G401.6 (cell line): ENCODE measurements around the gene VIPR1.

Experiments
- FAIRE-seq: peaks from 2 replicates; lab custom pipeline; 2012; peaks lifted over from hg19 to GRCh38; lab: Jason Lieb, UNC

VIPR1 gene

DNA sequence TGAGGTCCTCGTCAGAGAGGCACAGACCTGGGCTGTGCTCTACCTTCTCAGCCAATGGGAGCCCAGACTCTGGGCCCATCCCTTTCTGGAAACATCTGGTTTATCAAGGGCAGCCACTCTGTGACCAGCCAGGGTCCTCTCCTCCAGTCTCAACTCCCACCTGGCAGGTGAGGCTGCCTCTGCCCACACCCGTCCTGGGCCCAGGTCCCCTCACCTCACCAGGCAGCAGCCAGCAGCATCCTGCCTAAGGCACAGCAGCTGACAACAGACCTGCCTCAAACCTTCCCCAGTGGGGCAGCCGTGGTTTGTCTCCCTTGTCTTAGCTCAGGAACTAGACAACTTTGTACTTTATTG is 8.7 kb upstream of the VIPR1 start:
- FAIRE-seq: no peak

DNA sequence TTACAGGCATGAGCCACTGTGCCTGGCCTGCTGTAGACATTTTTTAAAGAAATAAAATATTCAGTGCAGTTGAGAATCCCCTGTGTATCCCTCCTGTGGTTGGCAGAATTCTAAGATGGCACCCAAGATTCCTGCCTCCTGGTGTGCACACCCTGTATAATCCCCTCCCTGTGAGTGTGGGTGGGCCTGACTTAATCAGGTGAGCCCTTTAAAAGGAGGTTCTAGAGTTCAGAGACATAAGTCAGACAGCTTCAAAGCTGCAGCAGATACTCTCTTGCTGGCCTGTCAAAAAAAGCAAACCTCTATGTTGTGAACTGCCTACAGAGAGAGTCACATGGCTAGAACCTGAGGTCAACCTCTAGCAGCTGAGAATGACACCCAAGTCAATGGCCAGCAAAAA is 7.0 kb upstream of the VIPR1 start:
- FAIRE-seq: no peak

- FAIRE-seq: no peak
These were observed 5.3 kb upstream of the VIPR1 start for GRCh38 chr3:42497009-42497731.

GRCh38 chr3:42498034-42498433 is 4.4 kb upstream of the VIPR1 start:
- no peak for FAIRE-seq

GRCh38 chr3:42498791-42499477 is 3.5 kb upstream of the VIPR1 start:
- no peak for FAIRE-seq

- no peak for FAIRE-seq
These were observed 3.0 kb upstream of the VIPR1 start for GRCh38 chr3:42499478-42499871.

GRCh38 chr3:42500091-42500490 is 2.4 kb upstream of the VIPR1 start:
- no peak for FAIRE-seq

GRCh38 chr3:42500909-42501308 is 1.5 kb upstream of the VIPR1 start:
- FAIRE-seq: no peak

DNA sequence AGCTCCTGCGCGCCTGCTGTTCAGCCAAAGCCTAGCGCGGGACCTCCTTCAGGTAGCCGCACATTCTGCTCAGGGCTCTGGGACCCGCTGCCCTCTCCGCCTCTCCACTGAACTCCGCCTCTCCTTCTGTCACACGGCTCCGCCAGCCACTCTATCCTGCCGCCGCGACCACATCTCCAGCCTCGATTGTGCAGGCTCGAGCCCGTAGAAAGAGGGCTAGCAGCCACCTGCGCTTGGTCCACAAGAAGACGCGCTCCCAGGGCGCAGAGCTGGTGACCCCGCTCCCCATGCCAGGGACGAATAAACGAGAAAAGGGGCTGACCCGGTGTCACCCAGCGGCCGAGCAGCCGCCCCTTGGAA is 1.1 kb upstream of the VIPR1 start:
- FAIRE-seq: no peak

DNA sequence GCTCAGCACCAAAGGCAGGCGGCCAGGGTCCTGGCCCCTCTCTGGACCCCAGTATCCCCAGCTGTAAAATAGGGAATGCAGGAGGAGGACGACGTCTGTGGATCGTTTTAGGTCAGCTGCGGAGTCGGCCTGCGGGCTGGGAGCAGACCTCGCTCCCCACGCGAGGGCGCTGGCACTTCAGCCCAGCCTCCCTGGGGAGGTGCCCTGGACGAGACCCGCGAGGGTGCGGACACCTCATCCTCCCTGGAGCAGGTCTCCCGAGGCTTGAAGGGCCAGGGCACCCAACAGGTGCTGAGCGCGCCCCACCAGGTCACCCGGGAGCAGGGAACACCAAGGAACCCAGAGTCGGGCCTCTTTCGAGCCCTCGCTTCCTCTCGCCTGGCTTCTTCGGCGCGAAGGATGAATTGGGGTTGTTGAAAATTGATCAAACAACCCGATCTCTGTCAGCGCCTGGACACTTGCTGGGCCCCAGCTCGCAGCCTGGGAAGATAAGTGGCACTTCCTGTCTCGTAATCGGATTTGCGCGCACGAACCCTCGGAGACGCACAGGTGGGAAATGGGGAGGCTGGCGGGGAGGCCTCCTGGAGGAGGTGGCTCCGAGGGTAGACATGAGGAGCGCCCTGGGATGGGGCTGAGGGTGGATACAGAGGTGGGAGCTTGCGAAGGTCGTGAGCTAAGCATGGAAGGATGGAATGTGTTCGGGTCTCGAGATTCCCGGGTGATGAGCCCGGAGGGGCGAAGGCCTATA is 588 bp upstream of the VIPR1 start:
- FAIRE-seq: no peak

- no peak for FAIRE-seq
These were observed 945 bp downstream of the VIPR1 start for GRCh38 chr3:42503251-42503924.

DNA sequence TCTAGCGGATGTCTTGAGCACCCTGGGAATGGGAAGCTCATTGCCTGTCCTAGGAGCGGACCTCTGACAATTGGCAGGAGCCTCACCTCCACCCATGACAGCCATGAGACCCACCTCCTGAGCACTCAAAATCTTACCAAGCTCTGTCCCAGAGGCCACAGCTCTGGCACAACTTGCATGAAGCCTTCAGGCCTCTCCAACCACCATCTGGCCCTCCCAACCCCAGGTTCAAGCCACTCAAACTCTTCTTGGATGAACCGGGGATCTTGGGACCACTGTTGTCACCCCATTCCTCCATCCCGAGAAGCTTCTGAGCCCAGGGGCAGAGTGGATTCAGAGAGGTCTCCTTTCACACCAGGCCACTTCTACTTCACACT is 1.5 kb downstream of the VIPR1 start:
- no peak for FAIRE-seq

GRCh38 chr3:42504334-42505127 is 2.1 kb downstream of the VIPR1 start:
- no peak for FAIRE-seq

- no peak for FAIRE-seq
These were observed 2.8 kb downstream of the VIPR1 start for GRCh38 chr3:42505128-42505848.

DNA sequence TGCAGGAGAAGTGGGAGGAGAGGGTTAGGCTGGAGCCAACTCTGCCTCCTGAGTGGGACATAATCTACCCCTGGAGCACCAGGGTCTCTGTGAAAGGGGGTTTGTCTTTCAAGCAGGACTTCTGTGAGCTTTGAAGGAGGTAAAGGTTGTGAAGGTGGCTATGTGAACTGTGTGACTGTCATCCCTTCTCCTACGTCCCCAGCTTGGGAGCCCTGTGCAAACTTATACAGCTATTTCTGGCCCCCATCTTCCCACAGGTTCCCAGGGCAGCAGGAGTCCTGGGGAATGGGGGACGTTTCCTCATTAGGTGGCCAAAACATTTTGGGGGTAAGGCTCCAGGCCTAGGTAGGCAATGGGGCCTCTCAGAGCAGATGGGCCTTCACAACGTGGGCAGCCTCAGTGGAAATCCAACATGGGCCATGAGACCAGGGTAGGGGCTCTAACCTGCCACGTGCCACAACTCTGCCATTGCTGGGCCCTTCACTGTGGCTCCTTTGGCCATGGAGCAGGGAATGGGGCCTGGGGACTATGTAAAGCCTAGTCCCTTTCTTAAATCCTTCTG is 3.5 kb downstream of the VIPR1 start:
- FAIRE-seq: no peak

GRCh38 chr3:42507252-42507651 is 4.8 kb downstream of the VIPR1 start:
- FAIRE-seq: no peak

DNA sequence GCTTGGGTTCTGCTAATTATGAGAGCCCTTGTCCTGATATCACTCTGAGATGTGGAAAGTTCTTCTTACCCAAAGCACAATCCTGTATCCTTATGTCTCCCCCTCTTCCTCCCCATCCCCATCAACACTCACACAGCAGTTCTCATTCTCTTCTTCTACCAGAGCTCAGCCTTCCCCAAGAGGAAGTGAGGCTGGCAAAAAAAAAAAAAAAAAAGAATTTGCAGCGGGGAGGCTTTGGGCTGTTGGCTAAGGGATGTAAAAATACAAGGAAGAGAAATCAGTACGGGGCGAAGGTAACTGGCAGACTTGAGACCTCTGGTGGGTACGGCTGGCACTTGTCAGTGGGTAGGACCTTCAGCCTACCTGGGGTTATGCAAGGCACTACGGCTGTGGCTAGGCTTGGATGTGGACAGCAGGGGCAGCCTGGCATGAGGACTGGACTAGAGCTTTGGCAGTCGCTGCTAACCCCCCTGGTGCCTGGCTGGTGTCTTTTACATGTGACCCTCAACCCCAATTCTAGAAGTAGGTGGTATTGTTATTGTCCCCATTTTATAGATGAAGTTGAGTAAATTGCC is 5.4 kb downstream of the VIPR1 start:
- FAIRE-seq: no peak

DNA sequence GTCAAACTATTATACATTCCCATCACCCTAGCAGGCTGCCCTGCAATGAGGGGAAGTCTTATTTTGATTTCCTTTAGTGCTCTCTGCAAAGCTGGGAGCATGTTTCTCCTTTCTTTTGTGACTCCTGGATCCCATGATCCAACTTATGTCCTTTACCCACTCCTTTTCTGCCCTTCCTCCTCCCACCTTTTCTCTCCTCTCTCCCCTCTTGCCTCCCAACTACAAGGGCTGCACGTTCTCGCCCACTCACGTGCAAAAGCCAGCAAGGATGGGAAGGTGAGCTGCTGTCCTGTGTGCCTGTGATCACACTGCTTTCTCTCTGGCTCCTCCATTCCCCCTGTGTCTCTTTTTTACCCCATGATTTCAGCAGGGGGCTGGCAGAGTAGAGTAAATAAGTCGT is 6.1 kb downstream of the VIPR1 start:
- no peak for FAIRE-seq

DNA sequence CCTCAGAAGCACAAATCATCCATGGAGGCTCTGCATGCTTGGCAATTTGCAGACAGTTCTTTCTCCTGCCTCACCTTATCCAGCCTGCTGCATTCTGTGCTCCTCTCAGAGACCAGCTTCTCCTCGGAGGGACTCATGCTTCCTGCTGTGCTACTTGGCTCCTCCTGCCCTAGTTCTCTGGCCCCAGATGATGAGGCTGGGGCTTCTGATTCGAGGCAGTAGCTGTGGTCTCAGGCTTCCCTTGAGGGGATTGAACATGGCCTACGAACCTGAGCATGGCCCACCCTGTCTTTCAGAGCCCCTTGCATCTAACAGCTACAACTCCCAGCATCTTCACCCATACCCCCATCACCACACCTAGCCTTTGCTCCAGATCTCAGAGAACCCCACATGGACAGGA is 6.7 kb downstream of the VIPR1 start:
- FAIRE-seq: no peak

GRCh38 chr3:42510325-42510724 is 7.9 kb downstream of the VIPR1 start:
- FAIRE-seq: no peak

DNA sequence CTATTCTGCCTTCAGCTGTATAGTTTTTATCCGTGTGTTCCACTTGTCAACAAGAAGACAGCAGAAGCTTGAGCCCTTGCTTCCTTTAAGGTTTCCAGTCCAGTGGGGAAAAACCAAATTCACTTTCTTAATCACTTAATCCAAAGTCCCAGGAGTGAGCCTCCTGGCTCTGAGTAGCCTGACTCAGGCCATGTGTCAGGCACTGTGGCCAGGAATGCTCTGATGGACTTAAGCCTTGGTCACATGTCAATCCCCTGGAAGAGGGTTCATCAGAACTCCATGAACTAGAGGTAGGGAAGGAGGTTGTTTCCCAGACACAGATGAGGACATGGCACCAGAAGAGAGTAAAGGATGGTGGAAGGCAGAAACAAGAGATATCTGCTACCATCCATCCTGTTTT is 8.8 kb downstream of the VIPR1 start:
- no peak for FAIRE-seq
